T-helper 1 cell treated with Interleukin-12 subunit alpha and Interleukin-12 subunit beta and Interleukin-4 antibody, amounts not matched to agents 30 μg/mL and 1 μg/mL, for 36 hours (primary cell): ENCODE data around the gene ZBED2.

ENCODE experiments used
- H3K27ac Mint-ChIP-seq: one replicate; pipeline ENCODE4 v1.8.0; 2021; ENCODE audit warnings: mild to moderate bottlenecking, mixed read lengths
- H3K27me3 Mint-ChIP-seq: one replicate; pipeline ENCODE4 v1.8.0; 2021; ENCODE audit warnings: low read depth, mixed read lengths
- H3K36me3 Mint-ChIP-seq: one replicate; pipeline ENCODE4 v1.8.0; 2021; ENCODE audit warnings: low read depth, mixed read lengths
- H3K4me1 Mint-ChIP-seq: one replicate; pipeline ENCODE4 v1.8.0; 2021; ENCODE audit warnings: low read depth, mixed read lengths
- H3K4me3 Mint-ChIP-seq: one replicate; pipeline ENCODE4 v1.8.0; 2021; ENCODE audit warnings: mild to moderate bottlenecking, moderate library complexity, mixed read lengths
- H3K9me3 Mint-ChIP-seq: one replicate; pipeline ENCODE4 v1.8.0; 2021; ENCODE audit warnings: mixed read lengths

ZBED2 gene

DNA sequence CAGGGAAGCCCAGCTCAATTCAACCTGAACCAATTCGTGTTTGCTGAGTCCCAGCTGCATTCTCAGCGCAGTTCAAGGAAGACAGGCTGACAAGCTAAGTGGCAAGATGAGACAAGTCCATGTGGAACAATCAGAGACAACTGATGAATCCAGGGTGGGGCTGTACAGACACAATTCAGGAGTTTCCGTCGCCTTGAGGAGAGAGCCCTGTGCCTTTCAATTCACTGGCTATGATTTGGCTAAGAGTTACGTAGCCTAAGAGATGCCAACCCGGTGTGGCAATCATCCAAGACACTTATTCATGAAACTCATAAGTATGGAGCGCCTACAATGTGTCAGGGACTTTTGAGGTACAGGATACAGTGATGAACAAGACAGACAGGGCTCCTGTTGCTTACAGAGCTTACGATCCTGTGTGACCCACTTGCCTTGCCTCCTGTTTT, 15.5 kb upstream of the ZBED2 start:
- Mint-ChIP-seq H3K27ac (peak overlapping the region; percentile 95), H3K9me3 (no peaks in the 10 kb centered on the region), H3K4me3 (peak overlapping the region; percentile 67), H3K36me3 (peaks cover 80% of the 10 kb centered on the region), H3K4me1 (peaks cover 87% of the 10 kb centered on the region), H3K27me3 (no peaks in the 10 kb centered on the region)

GRCh38 chr3:111610189-111610588, 15.0 kb upstream of the ZBED2 start:
- no peaks in the 10 kb centered on the region for H3K27me3 Mint-ChIP-seq
- peak overlapping the region; percentile 95 for H3K27ac Mint-ChIP-seq
- H3K9me3 Mint-ChIP-seq, result no peaks in the 10 kb centered on the region
- H3K4me3 Mint-ChIP-seq, result peak overlapping the region; percentile 67
- peaks cover 87% of the 10 kb centered on the region for H3K4me1 Mint-ChIP-seq
- peaks cover 82% of the 10 kb centered on the region for H3K36me3 Mint-ChIP-seq

- peak overlapping the region; percentile 95 for H3K27ac Mint-ChIP-seq
- peaks cover 86% of the 10 kb centered on the region for H3K4me1 Mint-ChIP-seq
- no peak overlapping the region for H3K4me3 Mint-ChIP-seq
- H3K36me3 Mint-ChIP-seq, result peaks cover 80% of the 10 kb centered on the region
- H3K9me3 Mint-ChIP-seq, result no peaks in the 10 kb centered on the region
- no peaks in the 10 kb centered on the region for H3K27me3 Mint-ChIP-seq
Observed at GRCh38 chr3:111609700-111610099, 14.6 kb upstream of the ZBED2 start.

- Mint-ChIP-seq H3K27ac (peak overlapping the region; percentile 95), H3K9me3 (no peaks in the 10 kb centered on the region), H3K27me3 (no peaks in the 10 kb centered on the region), H3K4me3 (peak overlapping the region; percentile 47), H3K4me1 (peaks cover 88% of the 10 kb centered on the region), H3K36me3 (peaks cover 81% of the 10 kb centered on the region)
Observed at GRCh38 chr3:111608383-111608782, 13.2 kb upstream of the ZBED2 start.

DNA sequence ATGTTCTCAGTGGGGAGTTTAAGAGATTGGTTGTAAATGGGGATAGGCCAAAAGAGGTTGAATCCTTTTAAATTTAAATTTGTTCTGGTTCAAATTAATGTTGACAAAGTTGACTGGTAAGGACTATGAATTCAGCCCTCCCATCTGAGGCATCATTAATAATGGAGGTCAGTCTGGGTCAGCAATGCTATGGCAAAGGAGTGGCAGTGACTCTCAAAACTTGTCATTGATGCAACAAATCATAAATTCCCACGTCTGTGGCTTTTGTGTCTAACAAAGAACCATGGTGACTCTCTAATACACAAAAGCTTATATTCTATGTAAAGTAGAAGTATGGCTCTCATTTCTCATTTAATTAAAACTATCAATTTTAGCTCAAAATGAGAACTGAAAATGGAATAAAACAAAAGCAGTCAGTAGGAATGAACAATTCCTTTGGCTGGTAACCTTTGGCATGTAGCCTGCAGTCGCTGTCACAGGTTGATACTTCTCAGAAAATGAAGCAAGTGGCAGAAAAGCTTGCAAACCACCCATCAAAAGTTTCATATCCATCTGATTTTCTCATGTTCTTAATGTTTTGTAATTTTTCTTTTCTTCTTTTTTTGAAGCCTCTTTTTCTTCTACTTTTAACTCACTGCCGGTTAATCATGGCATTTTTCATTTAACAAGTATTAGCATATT, 12.2 kb upstream of the ZBED2 start:
- peak overlapping the region; percentile 95 for H3K27ac Mint-ChIP-seq
- peaks cover 84% of the 10 kb centered on the region for H3K4me1 Mint-ChIP-seq
- H3K4me3 Mint-ChIP-seq, result no peak overlapping the region
- H3K27me3 Mint-ChIP-seq, result no peaks in the 10 kb centered on the region
- H3K36me3 Mint-ChIP-seq, result peaks cover 79% of the 10 kb centered on the region
- no peaks in the 10 kb centered on the region for H3K9me3 Mint-ChIP-seq

- H3K9me3 Mint-ChIP-seq, result no peaks in the 10 kb centered on the region
- H3K4me1 Mint-ChIP-seq, result peaks cover 71% of the 10 kb centered on the region
- peak overlapping the region; percentile 92 for H3K27ac Mint-ChIP-seq
- H3K36me3 Mint-ChIP-seq, result peaks cover 72% of the 10 kb centered on the region
- peak overlapping the region; percentile 13 for H3K4me3 Mint-ChIP-seq
- H3K27me3 Mint-ChIP-seq, result no peaks in the 10 kb centered on the region
Observed at GRCh38 chr3:111605493-111605892, 10.3 kb upstream of the ZBED2 start.

DNA sequence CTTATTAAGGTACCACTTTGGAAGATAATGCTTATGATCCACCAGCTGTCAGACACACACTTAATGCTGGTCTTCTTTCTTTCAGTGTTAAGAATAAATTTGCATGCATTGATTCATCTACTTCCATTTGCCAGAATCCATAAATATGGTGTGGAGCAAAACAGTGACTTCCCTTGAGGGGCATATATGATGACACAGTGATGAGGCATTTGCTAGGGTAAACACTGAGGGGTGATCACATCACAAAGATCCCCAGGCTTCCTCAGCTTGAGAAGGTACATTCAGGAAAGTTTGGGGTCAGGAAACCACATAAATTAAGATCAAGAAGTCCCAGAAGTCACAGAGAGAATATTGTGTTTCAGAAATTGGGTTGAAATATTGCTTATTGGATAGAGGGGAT, 9.9 kb upstream of the ZBED2 start:
- H3K9me3 Mint-ChIP-seq, result no peaks in the 10 kb centered on the region
- peaks cover 67% of the 10 kb centered on the region for H3K4me1 Mint-ChIP-seq
- H3K4me3 Mint-ChIP-seq, result peak overlapping the region; percentile 5
- H3K27ac Mint-ChIP-seq, result peak overlapping the region; percentile 92
- H3K36me3 Mint-ChIP-seq, result peaks cover 73% of the 10 kb centered on the region
- H3K27me3 Mint-ChIP-seq, result no peaks in the 10 kb centered on the region

GRCh38 chr3:111604119-111604518, 9.0 kb upstream of the ZBED2 start:
- H3K4me1 Mint-ChIP-seq, result peaks cover 61% of the 10 kb centered on the region
- peaks cover 76% of the 10 kb centered on the region for H3K36me3 Mint-ChIP-seq
- H3K9me3 Mint-ChIP-seq, result no peaks in the 10 kb centered on the region
- H3K4me3 Mint-ChIP-seq, result peak overlapping the region; percentile 4
- H3K27ac Mint-ChIP-seq, result peak overlapping the region; percentile 92
- no peaks in the 10 kb centered on the region for H3K27me3 Mint-ChIP-seq

- H3K36me3 Mint-ChIP-seq, result peaks cover 72% of the 10 kb centered on the region
- H3K27me3 Mint-ChIP-seq, result no peaks in the 10 kb centered on the region
- H3K27ac Mint-ChIP-seq, result peak overlapping the region; percentile 92
- no peaks in the 10 kb centered on the region for H3K9me3 Mint-ChIP-seq
- peak overlapping the region; percentile 4 for H3K4me3 Mint-ChIP-seq
- H3K4me1 Mint-ChIP-seq, result peaks cover 57% of the 10 kb centered on the region
Observed at GRCh38 chr3:111603679-111604078, 8.5 kb upstream of the ZBED2 start.

DNA sequence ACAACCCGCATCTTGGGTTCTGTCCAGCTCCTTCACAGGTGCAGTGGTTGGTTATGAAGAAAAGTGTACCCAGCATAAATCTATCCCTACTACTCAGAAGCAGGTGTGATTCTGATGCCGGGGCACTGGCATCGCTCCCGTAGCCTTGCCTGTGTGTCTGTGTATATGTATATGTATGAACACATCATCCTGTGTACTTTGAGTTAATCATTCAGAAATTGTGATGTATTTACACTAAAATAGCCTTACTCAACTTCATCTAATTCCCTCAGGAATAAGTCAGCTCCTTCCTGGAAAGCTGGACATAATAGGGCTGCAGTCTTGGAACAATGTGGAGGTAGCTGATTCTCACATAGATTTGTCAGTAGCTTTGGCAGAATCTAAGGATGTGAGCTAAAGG, 6.7 kb upstream of the ZBED2 start:
- H3K27ac Mint-ChIP-seq, result no peak overlapping the region
- no peaks in the 10 kb centered on the region for H3K27me3 Mint-ChIP-seq
- H3K4me1 Mint-ChIP-seq, result peaks cover 55% of the 10 kb centered on the region
- no peak overlapping the region for H3K4me3 Mint-ChIP-seq
- no peaks in the 10 kb centered on the region for H3K9me3 Mint-ChIP-seq
- H3K36me3 Mint-ChIP-seq, result peaks cover 71% of the 10 kb centered on the region

GRCh38 chr3:111598552-111598951, 3.4 kb upstream of the ZBED2 start:
- H3K36me3 Mint-ChIP-seq, result peaks cover 64% of the 10 kb centered on the region
- H3K27ac Mint-ChIP-seq, result no peak overlapping the region
- H3K4me3 Mint-ChIP-seq, result no peak overlapping the region
- no peaks in the 10 kb centered on the region for H3K9me3 Mint-ChIP-seq
- peaks cover 50% of the 10 kb centered on the region for H3K4me1 Mint-ChIP-seq
- H3K27me3 Mint-ChIP-seq, result no peaks in the 10 kb centered on the region

DNA sequence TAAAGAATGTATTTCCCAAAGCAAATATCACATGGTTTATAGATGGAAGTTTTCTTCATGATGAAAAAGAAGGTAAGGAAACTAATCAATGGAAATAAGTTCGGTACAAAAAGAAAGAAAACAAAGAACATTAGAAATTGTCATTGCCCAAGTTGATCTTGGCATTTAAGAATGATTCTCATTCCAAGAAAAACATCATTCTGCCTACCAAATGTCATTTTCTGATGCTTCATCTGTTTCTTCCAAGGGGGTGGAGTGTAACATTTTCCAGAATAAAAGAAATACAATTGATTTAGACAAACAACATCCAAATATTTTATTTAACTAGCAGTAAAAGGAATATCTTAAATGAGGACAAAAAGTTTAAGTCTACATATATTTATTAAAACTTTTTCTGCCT, 3.0 kb upstream of the ZBED2 start:
- Mint-ChIP-seq H3K4me1 (peaks cover 50% of the 10 kb centered on the region), H3K36me3 (peaks cover 64% of the 10 kb centered on the region), H3K27ac (peak overlapping the region; percentile 19), H3K4me3 (no peak overlapping the region), H3K9me3 (no peaks in the 10 kb centered on the region), H3K27me3 (no peaks in the 10 kb centered on the region)

GRCh38 chr3:111596328-111596727, 1.2 kb upstream of the ZBED2 start:
- H3K27me3 Mint-ChIP-seq, result no peaks in the 10 kb centered on the region
- no peaks in the 10 kb centered on the region for H3K9me3 Mint-ChIP-seq
- peaks cover 54% of the 10 kb centered on the region for H3K4me1 Mint-ChIP-seq
- peaks cover 62% of the 10 kb centered on the region for H3K36me3 Mint-ChIP-seq
- peak overlapping the region; percentile 53 for H3K4me3 Mint-ChIP-seq
- H3K27ac Mint-ChIP-seq, result peak overlapping the region; percentile 90

DNA sequence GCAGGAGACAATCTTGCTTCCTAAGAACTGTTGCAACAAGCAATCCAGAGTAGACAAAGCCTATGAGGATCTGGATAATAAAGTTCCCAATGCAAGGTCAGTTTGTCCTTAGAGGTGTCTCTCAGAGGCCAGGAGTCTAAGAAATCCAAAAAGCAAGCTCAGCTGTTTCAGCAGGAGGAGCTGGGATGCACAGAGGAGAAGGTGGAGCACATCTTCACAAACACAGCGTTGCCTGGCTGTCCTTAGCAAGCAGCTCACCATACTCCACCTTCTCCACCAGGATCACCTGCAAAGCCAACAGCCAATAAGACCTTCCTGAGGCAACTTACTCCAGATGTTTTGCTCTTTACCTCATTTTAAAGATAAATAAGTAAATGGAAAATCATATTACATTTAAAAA, 365 bp downstream of the ZBED2 start:
- Mint-ChIP-seq H3K9me3 (no peaks in the 10 kb centered on the region), H3K36me3 (peaks cover 58% of the 10 kb centered on the region), H3K4me1 (peaks cover 60% of the 10 kb centered on the region), H3K27ac (peak overlapping the region; percentile 90), H3K27me3 (no peaks in the 10 kb centered on the region), H3K4me3 (peak overlapping the region; percentile 87)

- H3K27me3 Mint-ChIP-seq, result no peaks in the 10 kb centered on the region
- peaks cover 61% of the 10 kb centered on the region for H3K36me3 Mint-ChIP-seq
- peak overlapping the region; percentile 90 for H3K27ac Mint-ChIP-seq
- peak overlapping the region; percentile 87 for H3K4me3 Mint-ChIP-seq
- peaks cover 66% of the 10 kb centered on the region for H3K4me1 Mint-ChIP-seq
- no peaks in the 10 kb centered on the region for H3K9me3 Mint-ChIP-seq
Observed at GRCh38 chr3:111594205-111594604, 941 bp downstream of the ZBED2 start.
